Liver (tissue), 9 donors: ENCODE data around the gene SHOX. TPM values are rescaled to one million over a fixed set of nuclear protein-coding genes. Genes with fewer than 3 reads are reported as not detected.
"Not testable (repeated sequence)": the region's sequence is repeated elsewhere in the genome, so short reads cannot be mapped to it uniquely, and the experiment has no call there.

Experiments
- DNase-seq: peaks from one replicate; pipeline ENCODE4 v3.0.0-alpha.2; 2017; ENCODE audit warnings: low spot score
- H3K27ac ChIP-seq, 2 donors: one replicate each; pipeline ENCODE4 v1.7.0; 2013; ENCODE audit warnings: inconsistent platforms in 2 of 2, low read length in 2 of 2, control low read depth in 1 of 2, low read depth in 1 of 2, mild to moderate bottlenecking in 1 of 2
- H3K27me3 ChIP-seq, 4 donors: one replicate each; pipeline versions ENCODE4 v1.6.1 to v1.7.0; 2013; ENCODE audit warnings: low read length in 3 of 4, inconsistent platforms in 1 of 4, mild to moderate bottlenecking in 1 of 4, moderate library complexity in 1 of 4; ENCODE audit not compliant: control insufficient read depth in 4 of 4, insufficient read depth in 4 of 4
- H3K36me3 ChIP-seq, 4 donors: one replicate each; pipeline versions ENCODE4 v1.6.1 to v1.7.0; 2013; ENCODE audit warnings: low read length in 3 of 4, mild to moderate bottlenecking in 3 of 4, low read depth in 1 of 4, moderate library complexity in 1 of 4; ENCODE audit not compliant: control insufficient read depth in 4 of 4, insufficient read depth in 3 of 4
- H3K4me1 ChIP-seq, 4 donors: one replicate each; pipeline versions ENCODE4 v1.6.1 to v1.7.0; 2013; ENCODE audit warnings: low read length in 3 of 4, mild to moderate bottlenecking in 3 of 4, moderate library complexity in 1 of 4; ENCODE audit not compliant: control insufficient read depth in 4 of 4, insufficient read depth in 4 of 4
- H3K4me3 ChIP-seq, 3 donors: one replicate each; pipeline versions ENCODE4 v1.6.1 to v1.7.0; 2013; ENCODE audit warnings: low read length in 3 of 3, control low read depth in 1 of 3, low read depth in 1 of 3, mild to moderate bottlenecking in 1 of 3
- H3K9ac ChIP-seq, 2 donors: one replicate each; pipeline ENCODE4 v1.7.0; 2013; ENCODE audit warnings: low read length in 2 of 2, mild to moderate bottlenecking in 2 of 2, moderate library complexity in 2 of 2, control low read depth in 1 of 2, low read depth in 1 of 2
- H3K9me3 ChIP-seq, 4 donors: one replicate each; pipeline versions ENCODE4 v1.6.1 to v1.7.0; 2013; ENCODE audit warnings: low read length in 3 of 4; ENCODE audit not compliant: control insufficient read depth in 4 of 4
- EGR1 ChIP-seq, 2 donors: IDR thresholded peaks; 2 replicates each; pipeline ENCODE4 v1.6.1; 2016 to 2018; ENCODE audit warnings: antibody characterized with exemption in 2 of 2, low read depth in 2 of 2
- HNF4A ChIP-seq, 2 donors: conservative IDR thresholded peaks; 2 replicates each; pipeline ENCODE4 v1.6.1; 2016; ENCODE audit warnings: antibody characterized with exemption in 2 of 2, mild to moderate bottlenecking in 2 of 2
- HNF4G ChIP-seq: IDR thresholded peaks from 2 replicates; pipeline ENCODE4 v1.6.1; 2016; ENCODE audit warnings: antibody characterized with exemption
- JUND ChIP-seq, 2 donors: IDR thresholded peaks; 2 replicates each; pipeline ENCODE4 v1.6.1; 2016; ENCODE audit warnings: antibody characterized with exemption in 2 of 2
- MAX ChIP-seq: IDR thresholded peaks from 2 replicates; pipeline ENCODE4 v1.6.1; 2016; ENCODE audit warnings: antibody characterized with exemption
- RAD21 ChIP-seq, 2 donors: IDR thresholded peaks; 2 replicates each; pipeline ENCODE4 v1.6.1; 2016; ENCODE audit warnings: antibody characterized with exemption in 2 of 2, mild to moderate bottlenecking in 2 of 2
- RXRA ChIP-seq, 2 donors: IDR thresholded peaks; 2 replicates each; pipeline ENCODE4 v1.6.1; 2017 to 2018; ENCODE audit warnings: antibody characterized with exemption in 2 of 2, mild to moderate bottlenecking in 1 of 2
- TAF1 ChIP-seq: conservative IDR thresholded peaks from 2 replicates; pipeline ENCODE4 v1.6.1; 2016; ENCODE audit warnings: antibody characterized with exemption, mild to moderate bottlenecking
- YY1 ChIP-seq: IDR thresholded peaks from 2 replicates; pipeline ENCODE4 v1.6.1; 2016; ENCODE audit warnings: antibody characterized with exemption, mild to moderate bottlenecking
- ZBTB33 ChIP-seq: IDR thresholded peaks from 2 replicates; pipeline ENCODE4 v1.6.1; 2016; ENCODE audit warnings: antibody characterized with exemption
- WGBS: extraction: QIAGEN DNeasy Blood & Tissue Kit; methylation state at CpG from one replicate; pipeline ENCODE4 v1.1.7; 2013; 5-methylcytosine and 5-hydroxymethylcytosine counted together
- polyA plus RNA-seq, 2 donors: library from polyadenylated mRNA; stranded (reverse) in 1 of 2; unstranded in 1 of 2; fragments of 200-250 nt in 1 of 2; fragments of >200 nt in 1 of 2; fragmentation: Nextera tagmentation in 1 of 2; extraction: Ambion mirVana in 1 of 2; gene quantifications; one replicate each; pipeline versions ENCODE4 v1.2.1 to v1.2.3, GENCODE V29; 2013 to 2015
- total RNA-seq, 2 donors: library from RNA; depleted of rRNA; stranded (reverse); fragments of >200 nt; gene quantifications; one replicate each; pipeline ENCODE4 v1.2.3, GENCODE V29; 2014
- TF ChIP-seq, protein P1 (sequence below): fragments of 150-350 bp; IDR thresholded peaks from 2 replicates; pipeline ENCODE4 v1.5.1; 2017; ENCODE audit warnings: improper control_type of control experiment, low read depth, low read length; ENCODE audit not compliant: missing input control
- TF ChIP-seq, protein P2 (sequence below): IDR thresholded peaks from 2 replicates; pipeline ENCODE4 v1.6.1; 2016; ENCODE audit warnings: antibody characterized with exemption, mild to moderate bottlenecking
- donor health status: healthy.
- donor health status: healthy.
- donor health status: healthy.
- donor health status: healthy.
- donor health status: healthy.

The SHOX gene
- total and polyA plus RNA-seq, 4 donors = not detected

- WGBS = 67% methylated on average over 2 of the region's 3 CpGs
- H3K4me1 ChIP-seq, H3K9ac ChIP-seq, DNase-seq, H3K36me3 ChIP-seq, H3K4me3 ChIP-seq, H3K27ac ChIP-seq, H3K27me3 ChIP-seq, H3K9me3 ChIP-seq: not testable (repeated sequence)
These were observed 22.5 kb upstream of the SHOX start for GRCh38 chrX:608088-608487.

DNA sequence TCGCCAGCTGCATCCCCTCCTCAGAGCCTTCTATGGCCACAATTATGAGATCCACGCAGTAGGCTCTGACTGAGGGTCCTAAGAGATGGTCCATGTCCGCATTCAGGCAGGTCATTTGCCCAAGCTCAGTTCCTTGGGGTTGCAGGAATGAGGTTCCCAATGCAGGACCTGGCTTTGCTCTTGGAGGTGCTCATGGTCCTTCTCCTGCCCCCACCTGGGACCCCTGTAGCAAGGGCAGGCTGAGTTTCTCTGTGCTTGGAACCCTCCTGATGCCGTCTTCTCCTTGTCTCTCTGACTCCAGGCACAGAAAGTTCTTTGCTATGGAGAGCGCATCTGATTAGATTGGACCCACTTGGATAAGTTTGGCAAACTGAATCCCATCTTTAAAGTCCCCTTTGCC is 16.5 kb upstream of the SHOX start:
- 72% methylated on average over 5 of the region's 5 CpGs for WGBS
- peaks cover 0 to 6% (median 3%) of the 10 kb centered on the region in 4 donors for H3K9me3 ChIP-seq
- no peak overlapping the region for H3K9ac ChIP-seq
- TF ChIP-seq, protein P1, sequence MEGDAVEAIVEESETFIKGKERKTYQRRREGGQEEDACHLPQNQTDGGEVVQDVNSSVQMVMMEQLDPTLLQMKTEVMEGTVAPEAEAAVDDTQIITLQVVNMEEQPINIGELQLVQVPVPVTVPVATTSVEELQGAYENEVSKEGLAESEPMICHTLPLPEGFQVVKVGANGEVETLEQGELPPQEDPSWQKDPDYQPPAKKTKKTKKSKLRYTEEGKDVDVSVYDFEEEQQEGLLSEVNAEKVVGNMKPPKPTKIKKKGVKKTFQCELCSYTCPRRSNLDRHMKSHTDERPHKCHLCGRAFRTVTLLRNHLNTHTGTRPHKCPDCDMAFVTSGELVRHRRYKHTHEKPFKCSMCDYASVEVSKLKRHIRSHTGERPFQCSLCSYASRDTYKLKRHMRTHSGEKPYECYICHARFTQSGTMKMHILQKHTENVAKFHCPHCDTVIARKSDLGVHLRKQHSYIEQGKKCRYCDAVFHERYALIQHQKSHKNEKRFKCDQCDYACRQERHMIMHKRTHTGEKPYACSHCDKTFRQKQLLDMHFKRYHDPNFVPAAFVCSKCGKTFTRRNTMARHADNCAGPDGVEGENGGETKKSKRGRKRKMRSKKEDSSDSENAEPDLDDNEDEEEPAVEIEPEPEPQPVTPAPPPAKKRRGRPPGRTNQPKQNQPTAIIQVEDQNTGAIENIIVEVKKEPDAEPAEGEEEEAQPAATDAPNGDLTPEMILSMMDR = no peak
- TF ChIP-seq EGR1 (IDR thresholded peaks at IDR 0.05; ENCODE audit: low read depth in 2 of 2) (no peak), ZBTB33 (no peak), MAX (no peak), HNF4A (conservative IDR thresholded peaks at IDR 0.05) (no peak), RXRA (IDR thresholded peaks at IDR 0.05) (no peak), YY1 (no peak), TAF1 (no peak), RAD21 (IDR thresholded peaks at IDR 0.05) (no peak), JUND (IDR thresholded peaks at IDR 0.05) (no peak), HNF4G (no peak)
- TF ChIP-seq, protein P2, sequence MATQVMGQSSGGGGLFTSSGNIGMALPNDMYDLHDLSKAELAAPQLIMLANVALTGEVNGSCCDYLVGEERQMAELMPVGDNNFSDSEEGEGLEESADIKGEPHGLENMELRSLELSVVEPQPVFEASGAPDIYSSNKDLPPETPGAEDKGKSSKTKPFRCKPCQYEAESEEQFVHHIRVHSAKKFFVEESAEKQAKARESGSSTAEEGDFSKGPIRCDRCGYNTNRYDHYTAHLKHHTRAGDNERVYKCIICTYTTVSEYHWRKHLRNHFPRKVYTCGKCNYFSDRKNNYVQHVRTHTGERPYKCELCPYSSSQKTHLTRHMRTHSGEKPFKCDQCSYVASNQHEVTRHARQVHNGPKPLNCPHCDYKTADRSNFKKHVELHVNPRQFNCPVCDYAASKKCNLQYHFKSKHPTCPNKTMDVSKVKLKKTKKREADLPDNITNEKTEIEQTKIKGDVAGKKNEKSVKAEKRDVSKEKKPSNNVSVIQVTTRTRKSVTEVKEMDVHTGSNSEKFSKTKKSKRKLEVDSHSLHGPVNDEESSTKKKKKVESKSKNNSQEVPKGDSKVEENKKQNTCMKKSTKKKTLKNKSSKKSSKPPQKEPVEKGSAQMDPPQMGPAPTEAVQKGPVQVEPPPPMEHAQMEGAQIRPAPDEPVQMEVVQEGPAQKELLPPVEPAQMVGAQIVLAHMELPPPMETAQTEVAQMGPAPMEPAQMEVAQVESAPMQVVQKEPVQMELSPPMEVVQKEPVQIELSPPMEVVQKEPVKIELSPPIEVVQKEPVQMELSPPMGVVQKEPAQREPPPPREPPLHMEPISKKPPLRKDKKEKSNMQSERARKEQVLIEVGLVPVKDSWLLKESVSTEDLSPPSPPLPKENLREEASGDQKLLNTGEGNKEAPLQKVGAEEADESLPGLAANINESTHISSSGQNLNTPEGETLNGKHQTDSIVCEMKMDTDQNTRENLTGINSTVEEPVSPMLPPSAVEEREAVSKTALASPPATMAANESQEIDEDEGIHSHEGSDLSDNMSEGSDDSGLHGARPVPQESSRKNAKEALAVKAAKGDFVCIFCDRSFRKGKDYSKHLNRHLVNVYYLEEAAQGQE = no peak
- no peak overlapping the region for H3K27ac ChIP-seq
- no peak for DNase-seq
- no peaks in the 10 kb centered on the region for H3K36me3 ChIP-seq
- H3K4me3 ChIP-seq = no peak overlapping the region
- H3K27me3 ChIP-seq = peaks cover 0 to 4% (median 0%) of the 10 kb centered on the region in 4 donors
- no peaks in the 10 kb centered on the region for H3K4me1 ChIP-seq
